Purkinje cell (primary cell): ENCODE measurements around the gene ROMO1. TPM values are rescaled to one million over a fixed set of nuclear protein-coding genes. Genes with fewer than 3 reads are reported as not detected.

Experiments used
- polyA plus RNA-seq: library from polyadenylated mRNA; unstranded; fragments of >200 nt; fragmentation: Nextera tagmentation; gene quantifications from 2 replicates; pipeline ENCODE4 v1.2.1, GENCODE V29; 2014

The ROMO1 gene
- 384 and 446 TPM in 2 replicates for polyA plus RNA-seq

DNA sequence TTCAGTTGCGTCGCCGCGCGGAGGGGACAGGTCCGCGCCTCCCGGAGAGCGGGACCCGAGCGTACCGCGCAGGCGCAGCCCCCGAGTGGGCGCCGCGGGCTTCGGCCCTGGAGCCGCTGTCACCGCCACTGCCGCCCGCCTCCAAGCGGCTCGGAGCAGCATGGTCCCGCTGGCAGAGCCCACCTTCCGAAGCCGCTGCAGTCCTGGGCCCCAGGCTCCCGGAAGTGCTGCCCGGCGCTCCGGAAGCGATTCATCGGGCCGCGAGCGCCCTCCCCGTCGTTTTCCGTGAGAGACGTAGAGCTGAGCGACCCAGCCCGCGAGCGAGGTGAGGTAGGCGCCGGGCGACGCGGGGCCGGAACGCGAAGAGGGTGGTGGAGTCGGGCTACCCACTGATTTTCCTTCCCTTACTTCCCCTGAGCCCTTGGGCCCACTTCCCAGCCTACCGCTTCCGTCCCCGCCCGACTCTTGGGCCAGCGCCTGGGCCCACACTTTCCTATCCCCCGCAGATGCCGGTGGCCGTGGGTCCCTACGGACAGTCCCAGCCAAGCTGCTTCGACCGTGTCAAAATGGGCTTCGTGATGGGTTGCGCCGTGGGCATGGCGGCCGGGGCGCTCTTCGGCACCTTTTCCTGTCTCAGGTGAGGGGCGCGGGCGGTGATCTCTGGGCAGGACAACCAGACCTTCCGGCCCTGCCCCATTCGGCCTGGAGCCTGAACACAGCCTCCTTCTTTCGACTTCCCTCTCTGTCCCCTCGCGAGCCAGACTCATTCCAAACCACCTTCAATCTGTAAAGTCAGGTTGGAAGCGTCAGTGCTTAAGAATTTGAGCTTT is at the start of gene ROMO1, which contains the start of gene NFS1:
ROMO1 (plus strand) TSS at position 279 of the 830 bp plus-strand sequence; CDS start at position 507, 228 bp downstream.
NFS1 (minus strand) TSS at position 226 of the 830 bp plus-strand sequence; CDS start at position 162, 64 bp downstream.

DNA sequence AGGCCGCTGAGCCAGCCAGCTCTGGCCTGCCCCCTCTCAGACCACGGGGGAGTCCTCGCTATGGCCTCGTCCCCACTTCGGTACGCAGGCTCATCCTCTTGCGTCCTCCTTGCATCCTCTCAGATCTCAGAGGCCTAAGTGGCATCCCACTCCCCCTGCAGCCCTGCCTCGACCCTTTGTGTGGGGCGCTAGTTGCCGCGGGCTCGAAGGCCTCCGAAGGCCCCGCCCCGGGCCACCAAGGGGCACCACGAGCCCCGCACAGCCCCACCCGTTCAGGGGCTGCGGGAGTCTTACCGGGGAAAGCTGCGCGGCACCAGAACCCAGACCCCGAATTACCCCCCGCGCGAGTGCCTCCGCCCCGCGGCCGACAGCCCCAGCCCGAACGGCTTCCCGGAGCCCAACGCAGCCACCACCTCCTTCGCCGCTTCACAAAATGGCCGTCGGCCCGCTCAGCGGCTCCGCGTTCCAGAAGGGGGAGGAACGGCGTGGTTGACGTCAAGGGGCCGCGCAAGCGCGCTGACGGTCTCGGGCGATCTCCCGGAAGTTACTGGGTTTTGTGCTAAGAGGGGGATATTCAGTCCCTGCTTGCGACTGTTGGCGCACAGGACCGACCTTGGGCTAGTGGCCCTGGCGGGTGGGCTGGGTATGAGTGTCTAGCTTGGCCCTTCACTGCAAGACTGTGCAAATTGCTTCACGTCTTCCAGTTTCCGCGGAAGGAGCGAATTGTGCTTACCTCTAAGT is 34.6 kb upstream of the ROMO1 start, which contains the start of the genes CPNE1 and RBM12:
CPNE1 (minus strand) TSS at position 435 of the 741 bp plus-strand sequence. CDS start 31,977 bp downstream, outside the sequence.
RBM12 (minus strand) TSS at position 435 of the 741 bp plus-strand sequence. CDS start 9,578 bp downstream, outside the sequence.

DNA sequence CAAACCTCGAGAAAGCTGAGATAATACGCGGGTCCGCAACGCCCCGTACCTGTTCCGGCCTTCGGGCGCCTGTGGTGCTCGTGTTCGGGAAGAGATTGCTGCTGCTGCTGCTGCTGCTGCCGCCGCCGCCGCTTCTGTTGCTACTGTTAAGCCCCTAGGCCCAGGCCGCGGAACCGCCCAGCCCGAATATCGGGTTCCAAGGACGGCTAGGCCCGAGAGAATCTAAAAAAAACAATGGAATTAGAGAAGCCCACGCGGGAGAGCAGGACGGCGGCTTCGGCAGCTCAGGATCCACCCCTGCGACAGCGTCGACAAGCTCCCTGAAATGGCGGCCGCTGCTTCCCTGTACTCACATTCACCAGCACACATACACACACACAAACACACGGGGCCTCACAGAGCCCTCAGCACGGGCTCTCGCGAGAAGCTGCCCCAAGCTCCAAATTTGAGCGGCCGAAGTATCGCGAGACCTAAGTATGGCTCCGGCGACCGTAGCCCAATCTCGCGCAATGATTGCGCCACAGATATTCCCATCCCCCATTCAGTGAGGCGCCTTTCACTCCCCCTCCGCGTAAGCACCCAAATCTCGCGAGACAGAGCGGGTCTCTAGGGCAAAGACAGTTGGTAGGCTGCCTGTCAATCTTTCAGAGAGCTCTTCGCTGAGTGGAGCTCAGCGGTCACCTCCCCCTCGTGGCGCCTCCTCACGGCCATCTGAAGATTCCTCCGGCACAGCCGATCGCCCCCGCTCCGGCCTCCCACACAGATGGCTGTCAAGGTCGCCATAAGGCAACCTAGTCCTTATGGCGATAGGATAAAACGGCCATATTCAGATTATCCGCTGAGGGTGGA is 42.9 kb downstream of the ROMO1 start, which contains the start of gene RBM39:
RBM39 (minus strand) TSS at position 369 of the 849 bp plus-strand sequence. CDS start 1,386 bp downstream, outside the sequence.

Other genes starting within 250 kb of the ROMO1 start
- 2.3 and 6.1 TPM in 2 replicates for gene CEP250, start 243.8 kb upstream of the ROMO1 start, polyA plus RNA-seq
- not detected in 2 replicates for gene C20orf173, start 169.8 kb upstream of the ROMO1 start, polyA plus RNA-seq
- gene ERGIC3, start 157.3 kb upstream of the ROMO1 start, polyA plus RNA-seq: 146 and 164 TPM in 2 replicates
- gene SPAG4, start 83.6 kb upstream of the ROMO1 start, polyA plus RNA-seq: not detected in 2 replicates
- 61.0 and 64.9 TPM in 2 replicates for gene CPNE1, start 34.5 kb upstream of the ROMO1 start, polyA plus RNA-seq
- 5.4 and 5.5 TPM in 2 replicates for gene RBM12, start 34.5 kb upstream of the ROMO1 start, polyA plus RNA-seq
- gene NFS1, start 53 bp upstream of the ROMO1 start, polyA plus RNA-seq: 61.6 and 97.9 TPM in 2 replicates
- 121 and 138 TPM in 2 replicates for gene RBM39, start 42.9 kb downstream of the ROMO1 start, polyA plus RNA-seq
- 139 and 149 TPM in 2 replicates for gene PHF20, start 72.6 kb downstream of the ROMO1 start, polyA plus RNA-seq